Measurements from ENCODE around the gene ARMC9. TPM values are rescaled to one million over a fixed set of nuclear protein-coding genes. Genes with fewer than 3 reads are reported as not detected.

Gene ARMC9
- total and polyA plus RNA-seq, 8 donors = 4.5 to 114 (median 11.0) TPM

- H3K27ac ChIP-seq = no peak overlapping the region
- 86 to 100% (median 95%) methylated on average over 1 to 5 of the region's 5 CpGs for WGBS, 5 donors
- H3K36me3 ChIP-seq = peaks cover 0 to 17% (median 4%) of the 10 kb centered on the region in 4 donors
- peak in 1 of 2 donors; percentile 22 for DNase-seq
- intact Hi-C loops (cut with DNase I; ENCODE audit: low total_unique reads) = no loop called here
- no peaks in the 10 kb centered on the region for H3K9me3 ChIP-seq
- no peaks in the 10 kb centered on the region for H3K27me3 ChIP-seq
- TF ChIP-seq POLR2AphosphoS5 (IDR thresholded peaks at IDR 0.05) (no peak), EP300 (IDR thresholded peaks at IDR 0.05) (no peak), CTCF (IDR thresholded peaks at IDR 0.05) (no peak), POLR2A (IDR thresholded peaks at IDR 0.05) (no peak)
- no peak overlapping the region for H3K4me3 ChIP-seq
- H3K4me1 ChIP-seq = peaks cover 0 to 3% (median under 1%) of the 10 kb centered on the region in 4 donors
Measured at GRCh38 chr2:231312066-231312465, 113.6 kb downstream of the ARMC9 start.

GRCh38 chr2:231315896-231316295, 117.5 kb downstream of the ARMC9 start:
- TF ChIP-seq POLR2A (IDR thresholded peaks at IDR 0.05) (no peak), CTCF (IDR thresholded peaks at IDR 0.05) (no peak), POLR2AphosphoS5 (IDR thresholded peaks at IDR 0.05) (no peak)
- Histone ChIP-seq H3K4me3 (no peak overlapping the region), H3K27ac (no peak overlapping the region), H3K36me3 (peaks cover 0 to 32% (median 0%) of the 10 kb centered on the region in 4 donors), H3K9me3 (no peaks in the 10 kb centered on the region), H3K4me1 (peaks cover 0 to 3% (median 0%) of the 10 kb centered on the region in 4 donors), H3K27me3 (no peaks in the 10 kb centered on the region)
- DNase-seq = no peak
- intact Hi-C loops (cut with DNase I; ENCODE audit: low total_unique reads) = no loop called here
- WGBS, 5 donors = 82 to 95% (median 86%) methylated on average over 3 of the region's 3 CpGs

GRCh38 chr2:231317579-231317978, 119.1 kb downstream of the ARMC9 start:
- DNase-seq = no peak
- intact Hi-C loops (cut with DNase I; ENCODE audit: low total_unique reads) = no loop called here
- Histone ChIP-seq H3K27me3 (no peaks in the 10 kb centered on the region), H3K4me3 (no peak overlapping the region), H3K9me3 (no peaks in the 10 kb centered on the region), H3K27ac (no peak overlapping the region), H3K36me3 (peaks cover 0 to 37% (median 0%) of the 10 kb centered on the region in 4 donors), H3K4me1 (peaks cover 0 to 3% (median 0%) of the 10 kb centered on the region in 4 donors)
- WGBS, 5 donors = 96 to 98% (median 97%) methylated on average over 2 of the region's 2 CpGs
- no peak for TF ChIP-seq POLR2A (IDR thresholded peaks at IDR 0.05)
- no peak for TF ChIP-seq CTCF (IDR thresholded peaks at IDR 0.05)
- TF ChIP-seq EP300 (IDR thresholded peaks at IDR 0.05) = no peak
- no peak for TF ChIP-seq POLR2AphosphoS5 (IDR thresholded peaks at IDR 0.05)

GRCh38 chr2:231318436-231318835, 120.0 kb downstream of the ARMC9 start:
- 79 to 90% (median 88%) methylated on average over 4 of the region's 4 CpGs for WGBS, 5 donors
- H3K36me3 ChIP-seq = peaks cover 0 to 37% (median 0%) of the 10 kb centered on the region in 4 donors
- no peak overlapping the region for H3K4me3 ChIP-seq
- DNase-seq = no peak
- H3K4me1 ChIP-seq = peaks cover 0 to 3% (median 0%) of the 10 kb centered on the region in 4 donors
- intact Hi-C loops (cut with DNase I; ENCODE audit: low total_unique reads) = no loop called here
- H3K9me3 ChIP-seq = no peaks in the 10 kb centered on the region
- no peak overlapping the region for H3K27ac ChIP-seq
- TF ChIP-seq POLR2AphosphoS5 (IDR thresholded peaks at IDR 0.05) (no peak), POLR2A (IDR thresholded peaks at IDR 0.05) (no peak), CTCF (IDR thresholded peaks at IDR 0.05) (no peak), EP300 (IDR thresholded peaks at IDR 0.05) (no peak)
- H3K27me3 ChIP-seq = no peaks in the 10 kb centered on the region
